Fibroblast of skin of left biceps (primary cell): ENCODE data around the gene PHF3.
A peak's percentile ranks its signal among the peaks of the same experiment; 100 is the strongest.
"Not testable (repeated sequence)": the region's sequence is repeated elsewhere in the genome, so short reads cannot be mapped to it uniquely, and the experiment has no call there.

Experiments
- DNase-seq, 2 experiments: peaks; one replicate each; pipeline ENCODE4 v3.0.0-alpha.2; 2013; ENCODE audit warnings: low read depth in 2 of 2

PHF3 gene

DNA sequence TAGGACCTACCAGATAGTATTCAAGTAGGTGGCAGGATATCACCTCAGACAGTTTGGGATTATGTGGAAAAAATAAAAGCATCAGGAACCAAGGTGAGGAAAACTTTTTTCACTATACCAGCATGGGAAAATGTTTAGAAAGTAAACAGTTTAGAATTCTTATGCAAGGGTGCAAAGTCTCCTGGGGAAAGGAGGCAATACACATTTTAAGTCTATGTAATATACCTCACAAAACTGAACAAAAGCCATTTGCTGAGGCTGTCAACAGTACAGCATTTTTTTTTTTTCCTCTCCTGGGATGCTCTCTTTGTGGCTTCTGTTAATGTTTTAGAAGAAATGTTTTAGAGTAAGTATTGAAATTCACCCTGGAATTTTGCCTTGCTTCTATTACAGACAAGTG is 73.5 kb downstream of the PHF3 start:
- DNase-seq, result no peak

DNA sequence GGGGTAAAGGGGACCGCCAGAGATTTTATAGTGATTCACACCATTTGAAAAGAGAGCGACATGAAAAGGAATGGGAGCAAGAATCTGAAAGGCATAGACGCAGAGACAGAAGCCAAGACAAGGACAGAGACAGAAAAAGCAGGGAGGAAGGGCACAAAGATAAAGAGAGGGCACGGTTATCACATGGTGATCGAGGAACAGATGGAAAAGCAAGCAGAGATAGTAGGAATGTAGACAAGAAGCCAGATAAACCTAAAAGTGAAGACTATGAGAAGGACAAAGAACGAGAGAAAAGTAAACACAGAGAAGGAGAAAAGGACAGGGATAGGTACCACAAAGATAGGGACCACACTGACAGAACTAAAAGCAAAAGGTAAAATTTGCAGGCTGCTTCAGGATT is 77.7 kb downstream of the PHF3 start:
- no peak for DNase-seq

DNA sequence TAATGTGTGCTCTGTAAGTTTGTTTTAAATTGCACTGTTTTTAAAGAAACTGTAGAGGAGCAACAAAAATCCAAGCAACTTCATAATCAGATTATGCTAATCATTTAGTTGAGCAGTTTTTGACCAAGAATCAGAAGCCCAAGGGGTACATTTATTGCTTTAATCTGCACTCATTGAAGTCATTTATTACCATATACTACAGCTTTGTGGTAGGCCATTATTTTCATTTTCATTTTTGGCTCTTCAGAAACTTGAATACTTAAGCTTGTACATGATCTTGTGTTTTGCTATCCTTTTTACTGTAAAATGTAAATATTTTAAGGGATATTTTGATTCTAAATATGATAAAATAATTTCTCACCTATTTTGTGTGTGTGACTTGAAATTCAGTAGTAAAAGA is 78.5 kb downstream of the PHF3 start:
- DNase-seq, result no peak

DNA sequence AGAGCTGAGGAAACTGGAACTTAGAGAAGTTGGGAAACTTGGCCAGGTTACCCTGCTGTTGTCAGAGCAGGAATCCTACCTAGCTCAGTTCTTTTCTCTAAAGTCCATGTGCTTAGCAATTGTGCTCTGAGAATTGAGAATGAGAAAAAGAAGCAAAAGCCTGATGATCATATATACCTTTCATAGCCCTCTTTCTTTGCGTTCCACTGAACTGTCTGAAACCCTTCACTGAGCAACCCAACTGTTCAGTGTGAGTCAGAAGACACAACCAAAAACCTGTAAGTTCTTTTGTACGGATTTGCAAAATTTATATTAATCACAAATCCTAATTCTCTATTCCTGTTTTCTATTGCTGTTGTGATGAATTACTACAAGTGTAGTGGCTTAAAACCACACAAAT is 80.6 kb downstream of the PHF3 start:
- DNase-seq, result no peak

DNA sequence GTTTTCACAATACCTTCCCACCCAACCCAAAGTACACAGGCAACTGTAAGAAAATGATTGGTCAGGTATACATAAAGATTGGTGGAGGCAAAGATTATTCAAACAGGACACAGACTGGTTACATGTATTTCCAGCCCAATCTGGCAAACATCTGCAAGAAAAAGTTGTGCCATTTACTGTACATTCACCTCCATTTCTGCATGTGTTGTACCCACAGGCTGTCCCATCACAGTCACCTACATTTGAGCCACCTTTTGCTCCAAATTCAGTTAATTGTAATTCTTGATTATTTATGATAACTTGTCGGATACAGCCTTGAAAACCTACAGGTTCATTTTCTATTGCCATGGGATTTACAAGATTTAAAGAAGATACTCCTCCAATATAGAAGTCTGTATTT is 85.6 kb downstream of the PHF3 start:
- no peak for DNase-seq

DNA sequence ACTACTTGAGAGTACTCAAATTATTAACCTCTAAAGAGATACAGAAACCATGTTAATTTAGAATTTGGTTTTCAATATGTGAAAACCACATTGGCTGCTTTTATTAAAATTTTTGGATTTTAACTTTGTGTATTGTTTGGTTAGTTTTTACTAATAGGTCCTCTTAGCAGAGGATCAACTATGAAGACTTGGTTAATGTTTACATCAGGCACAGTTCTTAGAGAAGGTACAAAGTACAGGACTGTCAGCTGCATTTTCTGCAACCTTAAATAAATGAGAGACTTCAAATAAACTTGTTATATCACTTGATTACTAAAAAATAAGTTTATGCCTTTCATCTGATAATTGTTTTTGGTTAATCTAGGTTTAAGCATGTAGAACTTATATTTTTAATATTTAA is 89.1 kb downstream of the PHF3 start:
- no peak for DNase-seq

DNA sequence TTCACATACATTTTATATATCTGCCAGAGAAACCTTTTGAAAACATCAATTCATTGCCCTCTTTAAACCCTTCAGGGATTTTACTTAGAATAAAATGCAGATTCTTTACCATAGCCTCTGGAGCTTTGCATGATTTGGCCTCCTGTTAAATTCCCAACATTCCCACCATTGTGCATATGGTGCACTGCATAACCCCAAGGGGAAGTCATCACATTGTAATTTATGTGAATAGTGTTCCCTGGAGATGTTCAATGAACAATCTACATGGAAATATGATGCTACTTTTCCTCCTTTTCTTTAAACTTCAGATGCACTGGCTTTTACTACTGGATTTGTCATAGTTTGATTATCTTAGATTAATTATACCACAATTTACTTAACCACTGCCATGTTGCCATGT is 94.7 kb downstream of the PHF3 start:
- peak; percentile 9 to 23 for DNase-seq

DNA sequence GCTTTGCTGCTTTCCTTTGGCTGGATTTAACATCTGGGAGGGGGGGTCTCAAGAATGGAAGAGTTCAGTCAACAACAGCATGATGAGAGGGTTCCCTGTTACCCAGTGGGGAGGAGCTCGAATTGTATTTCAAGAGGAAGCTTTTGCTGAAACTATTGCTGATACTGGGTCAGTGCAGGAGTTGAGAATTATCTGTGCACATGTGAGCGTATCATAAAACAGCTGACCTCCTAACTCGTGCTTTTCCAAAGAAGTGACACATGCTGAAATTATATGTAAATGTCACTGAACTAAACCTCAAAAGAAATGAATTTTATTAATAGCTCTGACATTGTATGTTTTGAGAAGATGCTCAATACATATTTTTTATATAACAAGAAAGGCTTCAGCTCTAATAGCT is 96.3 kb downstream of the PHF3 start:
- no peak for DNase-seq

DNA sequence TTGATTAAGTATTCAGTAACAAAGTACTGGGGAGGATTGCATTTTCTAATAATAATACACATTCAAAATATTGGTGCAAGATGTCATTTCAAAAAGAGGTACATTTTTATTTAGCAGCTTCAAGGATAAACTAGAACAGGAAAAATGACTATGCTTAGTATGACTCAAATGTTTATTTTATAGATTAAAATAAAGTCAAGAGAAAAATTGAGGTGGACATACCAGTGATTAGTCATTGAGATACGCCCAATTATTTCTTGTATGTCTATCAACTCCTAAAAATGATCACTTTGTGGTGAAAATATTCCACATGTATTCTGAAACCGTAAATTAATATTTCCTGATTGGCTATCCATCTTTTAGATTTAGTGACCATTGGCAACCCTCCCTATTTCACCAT is 96.7 kb downstream of the PHF3 start:
- no peak for DNase-seq

DNA sequence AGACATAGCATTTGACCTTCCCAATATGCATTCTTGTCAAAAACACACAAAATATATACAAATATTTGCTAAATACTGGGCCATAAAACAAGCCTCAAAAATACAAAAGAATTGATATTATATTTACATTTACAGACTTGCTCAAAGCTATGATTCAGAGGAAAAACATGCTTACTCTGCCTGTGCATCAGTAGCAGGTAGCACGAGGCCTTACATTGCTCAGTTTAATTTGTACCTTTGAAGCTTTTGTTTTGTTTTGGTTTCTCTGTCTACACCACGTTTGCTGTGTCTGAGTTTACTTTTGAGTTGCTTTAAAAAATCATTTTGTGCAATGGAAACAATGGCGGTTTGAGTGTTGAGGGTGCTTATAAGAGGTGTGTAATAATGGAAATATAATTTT is 99.3 kb downstream of the PHF3 start:
- no peak for DNase-seq

DNA sequence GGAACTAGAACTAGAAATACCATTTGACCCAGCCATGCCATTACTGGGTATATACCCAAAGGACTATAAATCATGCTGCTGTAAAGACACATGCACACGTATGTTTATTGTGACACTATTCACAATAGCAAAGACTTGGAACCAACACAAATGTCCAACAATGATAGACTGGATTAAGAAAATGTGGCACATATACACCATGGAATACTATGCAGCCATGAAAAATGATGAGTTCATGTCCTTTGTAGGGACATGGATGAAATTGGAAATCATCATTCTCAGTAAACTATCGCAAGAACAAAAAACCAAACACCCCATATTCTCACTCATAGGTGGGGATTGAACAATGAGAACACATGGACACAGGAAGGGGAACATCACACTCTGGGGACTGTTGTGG is 102.6 kb downstream of the PHF3 start:
- DNase-seq, result not testable (repeated sequence)

DNA sequence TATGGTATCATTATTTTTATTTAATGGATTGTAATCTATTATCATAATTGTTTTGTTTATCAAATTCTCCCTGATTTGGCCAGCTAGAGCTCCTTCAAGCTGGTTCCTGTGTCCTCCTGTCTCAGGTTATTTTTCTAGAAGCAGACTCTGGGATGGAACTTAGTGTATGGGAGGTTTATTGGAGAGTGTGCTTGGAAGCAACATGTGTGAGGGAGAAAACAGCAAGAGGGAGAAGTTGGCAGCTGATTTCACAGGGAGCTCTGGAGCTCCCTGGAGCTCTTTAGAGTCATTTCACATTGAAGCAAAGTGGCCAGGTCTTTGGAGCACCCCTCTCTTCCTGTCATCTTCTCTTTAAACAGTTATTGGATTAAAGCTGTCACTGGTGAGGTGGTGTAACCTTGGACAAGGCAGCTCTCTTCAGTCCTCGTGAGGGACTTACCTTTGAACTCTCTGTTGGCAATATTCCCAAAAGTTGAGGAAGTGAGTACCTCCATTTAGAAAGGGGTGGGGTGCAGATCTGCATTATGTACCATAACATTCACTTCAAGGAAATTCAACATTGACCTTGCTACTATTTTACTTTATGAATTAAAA is 103.6 kb downstream of the PHF3 start:
- no peak for DNase-seq

DNA sequence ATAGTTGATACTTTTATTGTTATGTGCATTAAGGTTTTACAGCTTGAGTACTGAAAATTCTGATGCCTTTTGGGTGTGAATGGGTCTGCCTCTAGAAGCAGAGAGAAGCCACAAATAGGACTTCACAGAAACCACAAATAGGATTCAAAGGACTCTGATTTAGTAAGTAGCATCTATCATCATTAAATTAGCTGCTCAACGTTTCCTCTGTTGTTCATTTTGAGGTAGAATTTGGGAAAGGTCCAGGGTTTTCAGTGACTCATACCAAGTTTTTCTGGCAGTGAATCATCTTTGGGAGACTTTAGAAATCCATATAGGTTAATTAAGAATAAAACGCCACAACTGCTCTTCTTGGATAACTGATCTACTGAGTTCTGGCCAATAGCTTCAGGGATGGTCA is 105.1 kb downstream of the PHF3 start:
- peak; percentile 70 to 72 for DNase-seq

DNA sequence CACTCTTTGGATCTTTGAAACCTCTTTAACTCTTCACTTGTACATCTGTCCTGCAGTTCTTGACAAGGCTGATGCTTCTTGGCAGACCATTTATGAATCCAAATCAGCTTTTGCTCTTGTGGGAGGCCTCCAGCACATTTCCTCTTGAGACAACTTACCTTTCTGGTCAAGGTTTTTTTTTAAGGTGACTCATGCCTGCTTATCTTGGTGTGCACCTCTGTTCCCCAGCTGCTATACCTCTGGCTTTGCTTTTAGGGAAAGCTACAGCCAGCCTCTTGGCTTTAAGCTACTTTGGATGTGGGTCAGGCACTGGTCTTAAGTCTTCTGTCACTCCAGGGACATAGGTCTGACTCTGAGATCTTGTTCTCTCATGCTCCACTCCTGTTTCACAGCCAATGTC is 106.5 kb downstream of the PHF3 start:
- no peak for DNase-seq

DNA sequence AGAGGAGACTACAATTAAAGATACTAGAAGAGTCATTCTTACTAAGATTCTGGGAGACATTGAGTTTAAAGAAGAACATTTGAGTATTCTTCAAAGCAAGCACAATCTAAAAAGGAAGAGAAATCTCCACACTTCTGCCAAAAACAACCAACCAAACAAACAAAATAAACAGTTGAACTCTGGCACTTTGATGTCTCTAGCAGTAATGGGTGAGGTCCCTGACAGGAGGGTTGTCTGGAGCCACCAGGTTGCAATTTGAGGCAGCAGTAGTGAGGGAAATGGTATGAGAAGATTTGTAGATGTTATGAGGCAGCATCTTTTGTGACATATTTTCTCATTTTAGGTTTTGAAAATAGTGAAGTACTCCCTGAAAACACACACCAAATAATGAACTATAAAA is 108.1 kb downstream of the PHF3 start:
- DNase-seq, result no peak

DNA sequence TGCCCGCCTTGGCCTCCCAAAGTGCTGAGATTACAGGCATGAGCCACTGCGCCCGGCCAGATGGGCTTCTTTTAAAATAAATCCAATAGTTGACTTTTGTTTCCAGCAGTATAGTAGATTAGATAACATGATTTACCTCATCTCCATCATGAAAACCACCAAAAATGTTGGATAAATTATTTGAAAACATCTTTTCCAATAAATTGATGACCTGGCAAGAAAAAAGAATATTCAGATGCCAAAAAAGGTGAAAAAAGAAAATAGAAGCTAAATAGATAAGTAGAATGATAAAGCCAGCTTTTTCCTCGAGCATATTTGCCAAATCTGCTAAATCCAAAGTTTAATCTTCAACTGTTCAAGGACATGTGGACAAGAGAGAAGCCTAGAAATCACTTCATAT is 109.2 kb downstream of the PHF3 start:
- no peak for DNase-seq

DNA sequence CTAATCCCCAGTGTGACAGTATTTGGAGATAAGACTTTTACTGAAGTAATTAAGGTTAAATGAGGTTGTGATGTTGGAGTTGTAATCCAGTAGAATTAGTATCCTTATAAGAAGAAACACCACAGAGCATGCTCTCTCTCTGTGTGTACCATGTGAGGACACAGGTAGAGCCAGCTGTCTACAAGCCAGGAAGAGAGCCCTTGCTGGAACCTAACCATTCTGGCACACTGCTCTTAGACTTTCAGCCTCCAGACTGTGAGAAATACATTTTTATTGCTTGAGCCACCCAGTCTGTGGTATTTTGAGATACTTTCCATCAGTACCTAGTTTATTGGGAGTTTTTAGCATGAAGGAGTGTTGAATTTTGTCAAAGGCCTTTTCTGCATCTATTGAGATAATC is 110.2 kb downstream of the PHF3 start:
- no peak for DNase-seq

DNA sequence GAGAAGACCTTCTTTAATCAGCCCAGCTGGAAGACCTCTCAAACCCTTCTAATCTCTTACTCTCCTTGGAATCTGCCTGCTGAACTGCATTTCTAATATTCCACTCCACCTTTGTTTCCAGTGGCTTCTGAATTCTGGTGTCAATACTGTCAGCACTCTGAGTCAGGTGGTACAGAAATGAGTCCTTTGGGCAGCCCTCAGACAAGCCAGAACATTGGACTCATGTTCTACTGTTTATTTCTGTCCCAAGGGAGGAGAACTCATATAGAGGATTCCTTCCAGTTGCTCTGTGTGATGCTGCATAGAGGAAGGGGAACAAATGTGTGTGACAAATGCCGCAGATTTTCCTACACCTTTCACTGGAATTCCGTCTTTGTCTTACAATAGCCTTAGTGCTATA is 114.8 kb downstream of the PHF3 start:
- DNase-seq, result no peak

DNA sequence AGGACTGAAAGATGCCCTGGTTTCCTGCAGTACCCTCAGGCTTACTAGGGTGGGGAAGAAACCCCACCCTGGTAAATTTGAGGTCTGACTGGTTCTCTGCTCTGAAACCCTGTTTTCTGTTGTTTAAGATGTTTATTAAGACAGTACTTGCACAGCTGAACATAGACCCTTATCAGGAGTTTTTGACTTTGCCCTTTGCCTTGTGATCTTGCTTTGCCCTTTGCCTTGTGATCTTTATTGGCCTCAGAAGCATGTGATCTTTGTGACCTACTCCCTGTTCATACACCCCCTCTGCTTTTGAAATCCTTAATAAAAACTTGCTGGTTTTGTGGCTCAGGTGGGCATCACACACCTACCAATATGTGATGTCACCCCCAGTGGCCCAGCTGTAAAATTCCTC is 121.7 kb downstream of the PHF3 start:
- not testable (repeated sequence) for DNase-seq

DNA sequence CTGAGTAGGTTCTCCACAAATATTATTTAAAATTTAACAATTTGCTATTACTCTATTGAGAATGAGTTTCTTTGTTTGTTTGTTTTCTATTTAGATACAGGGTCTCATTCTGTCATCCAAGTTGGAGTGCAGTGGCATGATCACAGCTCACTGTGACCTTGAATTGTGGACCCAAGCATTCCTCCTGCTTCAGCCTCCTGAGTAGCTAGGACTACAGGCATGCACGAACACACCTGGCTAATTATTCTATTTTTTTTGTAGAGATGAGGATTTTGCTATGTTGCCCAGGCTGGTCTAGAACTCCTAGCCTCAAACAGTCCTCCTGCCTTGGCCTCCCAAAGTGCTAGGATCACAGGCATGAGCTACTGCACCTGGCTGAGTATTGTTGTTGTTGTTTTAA is 122.2 kb downstream of the PHF3 start:
- DNase-seq, result no peak

DNA sequence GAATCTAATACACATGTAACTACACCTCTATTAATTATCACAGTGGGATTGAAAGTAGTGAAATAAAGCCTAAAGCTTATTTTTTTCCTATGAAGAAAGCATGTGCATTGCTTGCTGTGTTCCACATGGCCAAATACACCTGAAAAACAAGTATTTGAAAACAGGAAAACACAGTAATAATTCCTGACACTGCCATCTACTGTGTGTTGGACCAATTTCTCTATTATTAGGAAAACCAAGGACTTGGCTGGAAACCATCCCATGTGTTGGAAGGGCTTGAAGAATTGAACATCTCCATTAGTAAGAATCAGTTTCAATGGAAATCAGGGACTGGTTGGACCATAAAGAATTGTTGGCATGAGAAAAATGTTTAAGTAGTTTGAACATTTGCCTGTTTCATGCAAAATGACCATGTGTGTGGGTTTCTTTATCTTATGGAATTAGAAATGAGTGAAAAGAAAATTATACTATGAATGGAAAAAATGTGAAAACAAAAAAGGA is 124.1 kb downstream of the PHF3 start:
- DNase-seq, result peak in 1 of 2 experiments; percentile 12

DNA sequence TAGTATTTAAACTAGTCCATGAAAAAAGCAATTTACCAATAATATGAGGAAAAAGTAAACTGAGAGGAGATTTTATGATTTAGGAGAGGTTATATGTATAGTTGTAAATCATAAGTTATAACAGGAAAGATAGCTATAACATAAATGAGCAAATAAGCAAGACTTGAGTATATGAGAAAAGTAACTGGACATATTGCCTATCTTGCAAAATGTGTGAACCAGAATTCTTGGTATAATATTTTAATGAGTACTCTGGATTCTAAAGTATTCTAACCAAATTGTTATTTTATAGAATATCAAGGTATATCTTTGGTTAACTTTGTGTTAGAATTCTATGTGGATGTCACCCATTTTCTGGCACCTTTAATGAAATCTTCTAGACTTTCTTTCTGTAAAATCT is 124.6 kb downstream of the PHF3 start:
- DNase-seq, result no peak

DNA sequence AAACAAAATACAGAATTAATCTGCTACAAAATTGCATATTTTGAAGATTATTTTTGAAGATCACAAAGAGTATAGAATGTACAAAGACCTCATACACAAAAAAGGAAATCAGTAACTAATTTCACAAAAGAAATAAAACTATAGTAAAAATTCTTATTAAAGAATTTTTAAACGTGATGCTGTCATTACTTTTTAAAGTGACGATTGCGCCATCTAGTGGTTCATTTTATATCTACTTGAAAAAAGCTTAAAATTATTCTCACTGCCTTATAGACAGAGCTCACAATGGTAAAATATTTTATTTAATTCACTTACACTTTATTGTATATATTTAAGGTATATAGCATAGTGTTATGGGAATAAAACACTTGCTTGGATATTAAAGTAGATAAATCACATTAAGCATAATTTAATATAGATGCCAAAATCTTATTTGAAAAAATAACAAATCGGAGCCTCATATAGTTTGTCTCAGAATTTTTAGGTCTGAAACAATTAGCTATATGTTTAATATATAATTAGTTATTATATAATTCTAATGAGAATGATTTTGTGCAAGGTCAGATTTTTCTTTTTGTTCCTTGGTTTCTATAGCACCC is 128.8 kb downstream of the PHF3 start:
- DNase-seq, result peak in 1 of 2 experiments; percentile 4
